Testis (tissue), 3 donors: ENCODE measurements around the gene CERS2. TPM values are rescaled to one million over a fixed set of nuclear protein-coding genes. Genes with fewer than 3 reads are reported as not detected.

Experiments used
- DNase-seq: peaks from one replicate; pipeline ENCODE4 v3.0.0-alpha.2; 2019
- H3K27ac ChIP-seq, 2 donors: fragments of 200-600 bp; sonication (generic); one replicate each; pipeline ENCODE4 v1.5.1; 2019
- H3K27me3 ChIP-seq: fragments of 200-600 bp; sonication (generic); one replicate; pipeline ENCODE4 v1.5.1; 2019
- H3K36me3 ChIP-seq: fragments of 200-600 bp; sonication (generic); one replicate; pipeline ENCODE4 v1.5.1; 2017; ENCODE audit warnings: low read depth; ENCODE audit errors: missing control alignments
- H3K4me1 ChIP-seq: fragments of 200-600 bp; sonication (generic); one replicate; pipeline ENCODE4 v1.5.1; 2019
- H3K4me3 ChIP-seq, 2 donors: fragments of 200-600 bp; sonication (generic); one replicate each; pipeline ENCODE4 v1.5.1; 2017 to 2019
- H3K9me3 ChIP-seq: fragments of 200-600 bp; sonication (generic); one replicate; pipeline ENCODE4 v1.5.1; 2017
- POLR2A ChIP-seq: fragments of 450-650 bp; IDR thresholded peaks from one replicate; pipeline ENCODE4 v1.6.1; 2017; ENCODE audit warnings: antibody characterized with exemption, mild to moderate bottlenecking, moderate library complexity
- WGBS, 2 donors: methylation state at CpG; one replicate each; pipeline ENCODE4 v1.1.5; 2018; 5-methylcytosine and 5-hydroxymethylcytosine counted together
- intact Hi-C: fragments of 100-400 bp; cut with DNase I; formaldehyde crosslinking; loops from one replicate; pipeline ENCODE4 v1.15.1; 2023; ENCODE audit warnings: low total_unique reads
- polyA plus RNA-seq: library from polyadenylated mRNA; stranded (reverse); fragments of 350-450 nt; fragmentation: Illumina TruSeq; extraction: RNeasy Lipid Tissue Mini Kit (QIAGEN cat#74804); gene quantifications from one replicate; pipeline ENCODE4 v1.2.3, GENCODE V29; 2014; ENCODE audit warnings: low read depth, low replicate concordance; ENCODE audit not compliant: insufficient read depth
- total RNA-seq, 2 donors: library from RNA; depleted of rRNA; stranded (reverse); fragments of >200 nt; gene quantifications; one replicate each; pipeline ENCODE4 v1.2.3, GENCODE V29; 2016
- TF ChIP-seq, protein P1 (sequence below), 3 experiments: fragments of 450-650 bp in 2 of 3; fragments of 200-600 bp in 1 of 3; sonication (generic) in 1 of 3; IDR thresholded peaks; one replicate each; pipeline ENCODE4 v1.5.1; 2016 to 2019; ENCODE audit warnings: antibody characterized with exemption in 3 of 3, mild to moderate bottlenecking in 2 of 3, moderate library complexity in 1 of 3

CERS2 gene
- total and polyA plus RNA-seq, 3 donors from 2014 or later, result 92.7 to 138 (median 116) TPM

DNA sequence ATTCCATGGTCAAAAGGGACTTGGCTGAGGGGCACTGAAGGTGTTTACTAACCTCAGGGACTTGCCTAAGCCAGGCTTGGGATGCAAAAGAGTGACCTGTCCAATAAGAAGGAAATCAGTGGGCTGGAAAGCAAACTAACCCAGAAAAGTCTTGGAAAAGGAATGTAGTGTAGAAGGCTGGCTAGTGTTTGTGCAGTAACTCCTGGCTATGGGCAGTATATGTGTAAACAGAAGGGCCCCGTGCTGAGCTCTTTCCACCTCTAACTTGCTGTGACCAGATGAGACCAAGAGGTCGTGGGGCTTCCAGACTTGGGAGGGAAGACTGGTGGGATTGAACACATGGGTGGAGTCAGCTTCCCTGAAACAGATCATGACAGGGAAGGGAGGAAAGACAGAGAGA is 28.0 kb upstream of the CERS2 start:
- no peaks in the 10 kb centered on the region for H3K9me3 ChIP-seq
- TF ChIP-seq POLR2A, result no peak
- TF ChIP-seq, protein P1, sequence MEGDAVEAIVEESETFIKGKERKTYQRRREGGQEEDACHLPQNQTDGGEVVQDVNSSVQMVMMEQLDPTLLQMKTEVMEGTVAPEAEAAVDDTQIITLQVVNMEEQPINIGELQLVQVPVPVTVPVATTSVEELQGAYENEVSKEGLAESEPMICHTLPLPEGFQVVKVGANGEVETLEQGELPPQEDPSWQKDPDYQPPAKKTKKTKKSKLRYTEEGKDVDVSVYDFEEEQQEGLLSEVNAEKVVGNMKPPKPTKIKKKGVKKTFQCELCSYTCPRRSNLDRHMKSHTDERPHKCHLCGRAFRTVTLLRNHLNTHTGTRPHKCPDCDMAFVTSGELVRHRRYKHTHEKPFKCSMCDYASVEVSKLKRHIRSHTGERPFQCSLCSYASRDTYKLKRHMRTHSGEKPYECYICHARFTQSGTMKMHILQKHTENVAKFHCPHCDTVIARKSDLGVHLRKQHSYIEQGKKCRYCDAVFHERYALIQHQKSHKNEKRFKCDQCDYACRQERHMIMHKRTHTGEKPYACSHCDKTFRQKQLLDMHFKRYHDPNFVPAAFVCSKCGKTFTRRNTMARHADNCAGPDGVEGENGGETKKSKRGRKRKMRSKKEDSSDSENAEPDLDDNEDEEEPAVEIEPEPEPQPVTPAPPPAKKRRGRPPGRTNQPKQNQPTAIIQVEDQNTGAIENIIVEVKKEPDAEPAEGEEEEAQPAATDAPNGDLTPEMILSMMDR (IDR thresholded peaks at IDR 0.05), result no peak
- H3K36me3 ChIP-seq, result no peaks in the 10 kb centered on the region
- intact Hi-C loops, result no loop called here
- H3K4me1 ChIP-seq, result peaks cover 27% of the 10 kb centered on the region
- DNase-seq, result no peak
- H3K27ac ChIP-seq, result peak overlapping the region in 1 of 2 donors; percentile 48
- no peaks in the 10 kb centered on the region for H3K27me3 ChIP-seq
- 44 to 63% methylated on average over 2 of the region's 2 CpGs for WGBS, 2 donors
- no peak overlapping the region for H3K4me3 ChIP-seq

DNA sequence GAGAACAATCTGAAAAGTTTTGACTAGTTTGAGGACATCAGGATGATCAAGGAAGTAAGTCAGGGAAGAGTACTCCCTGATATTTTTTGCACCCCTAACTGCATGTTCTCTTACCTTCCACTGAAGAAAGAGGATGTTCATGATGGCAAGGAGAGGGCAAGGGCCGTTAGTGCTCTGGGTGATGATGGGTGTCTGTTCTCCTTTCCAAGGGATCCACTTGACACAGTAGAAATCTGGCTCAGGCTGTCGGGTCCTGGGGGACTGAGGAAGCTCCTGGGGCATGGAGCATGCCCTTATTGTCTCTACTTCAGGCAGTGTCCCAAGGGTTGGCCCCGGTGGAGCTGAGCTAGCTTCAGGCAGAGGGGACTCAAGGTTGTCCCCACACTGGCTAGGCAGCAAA is 27.4 kb upstream of the CERS2 start:
- no peaks in the 10 kb centered on the region for H3K36me3 ChIP-seq
- no peaks in the 10 kb centered on the region for H3K9me3 ChIP-seq
- peak overlapping the region in 1 of 2 donors; percentile 48 for H3K27ac ChIP-seq
- no peak for DNase-seq
- H3K4me1 ChIP-seq, result peaks cover 22% of the 10 kb centered on the region
- 64 to 72% methylated on average over 3 of the region's 3 CpGs for WGBS, 2 donors
- intact Hi-C loops, result no loop called here
- TF ChIP-seq, protein P1 (IDR thresholded peaks at IDR 0.05), result no peak
- no peak for TF ChIP-seq POLR2A
- H3K27me3 ChIP-seq, result no peaks in the 10 kb centered on the region
- no peak overlapping the region for H3K4me3 ChIP-seq

DNA sequence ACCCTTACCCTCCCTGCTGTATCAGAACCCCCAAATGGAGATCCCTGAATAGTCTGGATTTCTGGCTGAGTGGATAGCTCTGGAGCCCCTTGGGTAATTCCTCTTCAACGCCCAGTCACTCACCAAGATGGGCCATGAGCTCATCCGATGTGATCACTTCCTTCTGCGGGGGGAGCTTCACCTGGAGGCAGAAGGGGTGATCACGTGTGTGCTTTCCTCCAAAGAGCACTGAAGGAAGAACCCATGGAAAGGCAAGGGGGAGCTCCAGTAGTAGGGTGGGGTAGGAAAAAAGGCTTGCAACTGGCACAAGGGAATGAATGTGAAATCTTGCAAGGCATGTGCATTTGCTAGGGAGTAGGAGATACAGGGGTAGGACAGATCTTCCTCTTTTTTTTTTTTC is 27.0 kb upstream of the CERS2 start:
- intact Hi-C loops, result no loop called here
- DNase-seq, result peak; percentile 45
- H3K27me3 ChIP-seq, result no peaks in the 10 kb centered on the region
- WGBS, 2 donors, result 63 to 69% methylated on average over 4 of the region's 4 CpGs
- no peak for TF ChIP-seq POLR2A
- TF ChIP-seq, protein P1 (IDR thresholded peaks at IDR 0.05), result no peak
- no peaks in the 10 kb centered on the region for H3K36me3 ChIP-seq
- H3K9me3 ChIP-seq, result no peaks in the 10 kb centered on the region
- H3K4me3 ChIP-seq, result no peak overlapping the region
- H3K27ac ChIP-seq, result peak overlapping the region in 1 of 2 donors; percentile 48
- H3K4me1 ChIP-seq, result peaks cover 19% of the 10 kb centered on the region

DNA sequence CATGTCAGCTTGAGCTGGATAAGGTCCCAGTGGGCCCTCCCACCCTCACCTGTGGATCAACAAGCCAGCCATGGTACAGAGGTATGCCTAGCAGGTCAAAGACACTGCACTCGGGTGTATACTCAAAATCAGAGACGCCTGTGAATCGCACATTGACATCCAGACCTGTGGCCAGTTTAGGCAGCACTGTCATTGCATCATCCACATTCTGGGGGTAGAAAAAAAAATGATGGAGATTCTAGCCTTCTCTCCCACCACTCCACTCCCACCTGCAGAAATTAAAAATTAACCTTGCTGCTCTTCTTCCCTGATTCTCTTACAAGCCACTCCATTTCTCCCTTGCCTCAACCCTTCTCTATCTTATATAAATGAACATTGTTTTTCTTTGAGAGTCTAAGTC is 25.8 kb upstream of the CERS2 start:
- TF ChIP-seq, protein P1 (IDR thresholded peaks at IDR 0.05), result no peak
- TF ChIP-seq POLR2A, result no peak
- Histone ChIP-seq H3K27ac (peak overlapping the region in 1 of 2 donors; percentile 15), H3K4me1 (peaks cover 19% of the 10 kb centered on the region), H3K4me3 (no peak overlapping the region), H3K9me3 (no peaks in the 10 kb centered on the region), H3K36me3 (no peaks in the 10 kb centered on the region), H3K27me3 (no peaks in the 10 kb centered on the region)
- 96 to 100% methylated on average over 3 of the region's 3 CpGs for WGBS, 2 donors
- no peak for DNase-seq
- intact Hi-C loops, result no loop called here

DNA sequence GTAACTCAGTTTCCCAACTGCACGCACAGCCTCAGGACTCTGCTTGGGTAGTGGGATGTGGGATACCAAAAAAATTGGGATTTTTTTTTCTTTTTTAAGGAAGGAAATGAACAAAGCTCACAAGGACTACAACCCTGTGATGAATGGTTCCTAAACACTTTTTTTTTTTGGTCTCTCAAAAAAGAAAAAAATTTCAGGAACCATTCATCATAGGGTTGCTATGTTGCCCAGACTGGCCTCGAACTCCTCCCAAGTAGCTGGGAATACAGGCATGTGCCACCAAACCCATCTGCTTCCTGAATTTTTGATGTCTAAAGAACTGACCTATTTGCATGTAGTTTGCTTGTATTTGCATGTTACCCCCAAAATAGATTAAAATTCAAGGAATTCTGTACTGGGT is 25.3 kb upstream of the CERS2 start:
- no peaks in the 10 kb centered on the region for H3K36me3 ChIP-seq
- peaks cover 19% of the 10 kb centered on the region for H3K4me1 ChIP-seq
- WGBS, 2 donors, result 90 to 91% methylated on average over 2 of the region's 2 CpGs
- H3K9me3 ChIP-seq, result no peaks in the 10 kb centered on the region
- no peaks in the 10 kb centered on the region for H3K27me3 ChIP-seq
- H3K4me3 ChIP-seq, result no peak overlapping the region
- intact Hi-C loops, result no loop called here
- DNase-seq, result no peak
- H3K27ac ChIP-seq, result no peak overlapping the region
- no peak for TF ChIP-seq POLR2A
- TF ChIP-seq, protein P1 (IDR thresholded peaks at IDR 0.05), result no peak
